HFFc6 (cell line): ENCODE measurements around the gene MYADML2. TPM values are rescaled to one million over a fixed set of nuclear protein-coding genes. Genes with fewer than 3 reads are reported as not detected.

Experiments used
- DNase-seq: peaks from one replicate; pipeline ENCODE4 v3.0.0-alpha.2; 2018
- H3K27ac Mint-ChIP-seq: 2 replicates; pipeline ENCODE4 v1.8.0; 2020; ENCODE audit warnings: mild to moderate bottlenecking, mixed read lengths
- H3K27me3 Mint-ChIP-seq: 2 replicates; pipeline ENCODE4 v1.8.0; 2021; ENCODE audit warnings: mild to moderate bottlenecking, moderate library complexity, mixed read lengths; ENCODE audit not compliant: insufficient read depth
- H3K36me3 Mint-ChIP-seq: 2 replicates; pipeline ENCODE4 v1.8.0; 2021; ENCODE audit warnings: low read depth, mixed read lengths
- H3K4me1 Mint-ChIP-seq: 2 replicates; pipeline ENCODE4 v1.8.0; 2020; ENCODE audit warnings: low read depth, mixed read lengths
- H3K4me3 Mint-ChIP-seq: 2 replicates; pipeline ENCODE4 v1.8.0; 2020; ENCODE audit warnings: mild to moderate bottlenecking, moderate library complexity, mixed read lengths
- H3K9me3 Mint-ChIP-seq: 2 replicates; pipeline ENCODE4 v1.8.0; 2020; ENCODE audit warnings: mild to moderate bottlenecking, mixed read lengths
- total RNA-seq, 6 experiments: library from RNA; stranded (reverse); fragmentation: NEBNext Ultra II Directional; extraction: Animal tissue kit (Norgen Biotek cat#: 25700); gene quantifications; 2 replicates in 1 of 6; 3 replicates in 5 of 6; pipeline ENCODE4 v1.2.3, GENCODE V29; 2021
- TF ChIP-seq, protein P1 (sequence below): fragments of 200-600 bp; sonication (generic); IDR thresholded peaks from 2 replicates; pipeline ENCODE4 v1.5.0; 2021; ENCODE audit warnings: antibody characterized with exemption, mild to moderate bottlenecking

Gene MYADML2
- total RNA-seq, 6 experiments from 2014 or later, result not detected

DNA sequence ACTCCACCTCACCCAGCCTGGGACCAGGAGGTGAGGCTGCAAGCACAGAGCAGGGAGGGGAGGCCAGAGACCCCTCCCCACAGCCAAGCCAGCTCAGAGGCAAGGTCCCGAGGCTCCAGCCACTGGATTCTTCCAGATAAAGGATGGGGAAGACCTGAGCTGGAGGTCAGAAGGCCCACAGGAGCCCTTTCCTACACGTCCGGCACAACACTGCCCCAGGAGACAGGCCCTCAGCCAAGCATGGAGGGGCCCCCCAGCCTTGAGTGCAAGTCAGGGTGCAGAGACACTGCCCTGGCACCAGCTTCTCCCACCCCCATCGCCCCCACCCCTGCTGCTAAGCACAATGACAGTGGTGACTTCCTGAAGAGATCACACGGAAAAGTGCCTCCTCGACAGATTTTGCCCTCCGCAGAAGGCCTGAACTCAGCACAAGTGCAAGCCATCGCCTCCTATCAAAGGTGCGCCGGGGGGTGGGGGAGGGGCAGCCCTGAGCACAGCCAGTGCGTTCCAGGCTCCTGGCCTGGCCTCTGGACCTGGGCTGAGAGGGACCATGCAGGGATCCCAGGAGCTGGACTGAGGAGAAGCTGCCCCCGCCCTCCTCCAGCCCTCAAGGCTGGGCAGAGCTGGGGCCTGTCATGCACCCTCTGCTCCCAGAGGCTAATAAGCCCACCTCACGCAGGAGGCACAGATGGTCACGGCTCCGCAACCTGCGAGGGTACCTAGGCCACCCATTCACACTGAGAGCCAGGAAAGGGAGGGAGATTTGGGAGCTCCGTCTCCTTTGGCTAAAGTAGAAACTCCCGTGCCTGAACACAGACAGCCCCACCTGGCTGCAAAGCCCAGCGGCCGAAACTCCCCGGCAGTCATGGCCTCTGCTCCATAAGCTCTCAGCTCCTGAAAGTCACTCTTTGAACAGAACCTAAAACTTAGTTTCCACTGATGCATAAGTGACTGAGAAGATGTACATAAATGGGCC lies 22.2 kb downstream of the MYADML2 start:
- TF ChIP-seq, protein P1, sequence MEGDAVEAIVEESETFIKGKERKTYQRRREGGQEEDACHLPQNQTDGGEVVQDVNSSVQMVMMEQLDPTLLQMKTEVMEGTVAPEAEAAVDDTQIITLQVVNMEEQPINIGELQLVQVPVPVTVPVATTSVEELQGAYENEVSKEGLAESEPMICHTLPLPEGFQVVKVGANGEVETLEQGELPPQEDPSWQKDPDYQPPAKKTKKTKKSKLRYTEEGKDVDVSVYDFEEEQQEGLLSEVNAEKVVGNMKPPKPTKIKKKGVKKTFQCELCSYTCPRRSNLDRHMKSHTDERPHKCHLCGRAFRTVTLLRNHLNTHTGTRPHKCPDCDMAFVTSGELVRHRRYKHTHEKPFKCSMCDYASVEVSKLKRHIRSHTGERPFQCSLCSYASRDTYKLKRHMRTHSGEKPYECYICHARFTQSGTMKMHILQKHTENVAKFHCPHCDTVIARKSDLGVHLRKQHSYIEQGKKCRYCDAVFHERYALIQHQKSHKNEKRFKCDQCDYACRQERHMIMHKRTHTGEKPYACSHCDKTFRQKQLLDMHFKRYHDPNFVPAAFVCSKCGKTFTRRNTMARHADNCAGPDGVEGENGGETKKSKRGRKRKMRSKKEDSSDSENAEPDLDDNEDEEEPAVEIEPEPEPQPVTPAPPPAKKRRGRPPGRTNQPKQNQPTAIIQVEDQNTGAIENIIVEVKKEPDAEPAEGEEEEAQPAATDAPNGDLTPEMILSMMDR, result no peak
- Mint-ChIP-seq H3K27ac (peak overlapping the region; percentile 90), H3K4me1 (peaks cover 23% of the 10 kb centered on the region), H3K4me3 (peak overlapping the region; percentile 91), H3K9me3 (no peaks in the 10 kb centered on the region), H3K27me3 (no peaks in the 10 kb centered on the region; the same call in 1 of the 2 replicates), H3K36me3 (peaks cover 4% of the 10 kb centered on the region; the same call in 1 of the 2 replicates)
- DNase-seq, result no peak

DNA sequence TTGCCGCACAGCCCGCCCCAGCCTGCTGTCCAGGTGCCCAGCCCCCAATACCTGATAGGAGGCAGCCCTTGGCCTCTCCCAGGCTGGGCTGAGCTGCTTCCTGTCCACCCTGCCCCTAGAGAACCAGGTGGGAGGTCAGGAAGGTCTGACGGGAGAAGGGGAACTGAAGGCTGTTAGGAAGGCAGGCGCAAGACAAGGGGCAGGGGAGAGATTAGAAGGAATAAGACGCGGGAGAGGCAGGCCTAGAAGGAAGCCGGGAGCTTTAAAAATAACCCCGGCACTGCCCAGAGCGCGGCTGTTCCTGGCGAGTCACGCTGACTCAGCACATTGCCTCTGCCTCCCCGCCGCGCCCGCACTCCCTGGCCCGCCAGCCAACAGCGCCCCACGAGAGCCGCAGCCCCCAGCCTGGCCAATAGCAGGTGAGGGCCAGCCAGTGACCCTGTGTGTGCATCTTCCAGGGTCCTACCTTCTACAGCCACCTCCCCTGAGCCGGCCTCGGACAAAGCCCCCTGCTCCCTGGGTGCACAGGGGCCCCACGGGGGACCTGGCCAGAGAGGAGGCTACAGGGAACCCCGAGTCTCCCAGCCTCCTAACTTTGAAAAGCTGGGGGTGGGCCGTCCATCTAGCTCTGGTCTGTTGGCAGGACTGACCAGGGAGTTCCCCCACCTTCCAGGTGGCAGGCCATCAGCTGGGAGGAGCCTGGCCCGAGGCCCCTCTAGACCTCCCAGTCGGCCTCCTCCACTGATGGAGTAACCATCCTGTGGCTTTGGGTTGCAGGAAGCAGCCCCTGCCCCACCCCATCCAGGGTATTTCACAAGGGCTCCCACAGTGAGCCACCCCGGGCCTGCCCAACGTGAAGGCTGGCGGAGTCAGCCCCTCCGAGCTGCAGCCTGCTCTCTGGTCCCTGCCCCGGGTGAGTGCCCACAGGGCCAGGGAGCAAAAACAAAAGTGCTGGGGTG lies 23.5 kb downstream of the MYADML2 start:
- peak overlapping the region; percentile 84 for H3K4me3 Mint-ChIP-seq
- DNase-seq, result peak; percentile 43
- H3K4me1 Mint-ChIP-seq, result peaks cover 32% of the 10 kb centered on the region
- no peaks in the 10 kb centered on the region for H3K9me3 Mint-ChIP-seq
- H3K36me3 Mint-ChIP-seq, result peaks cover 13% of the 10 kb centered on the region
- H3K27me3 Mint-ChIP-seq, result no peaks in the 10 kb centered on the region; the same call in 1 of the 2 replicates
- peak overlapping the region; percentile 90 for H3K27ac Mint-ChIP-seq
- TF ChIP-seq, protein P1, result 0 out of 2 replicates have a peak, but pooled peaks have one; percentile 8

GRCh38 chr17:81922566-81923301 lies 24.3 kb downstream of the MYADML2 start:
- Mint-ChIP-seq H3K4me3 (peak overlapping the region; percentile 84; the same call in 1 of the 2 replicates), H3K27ac (peak overlapping the region; percentile 90)
- TF ChIP-seq, protein P1, result no peak

GRCh38 chr17:81921996-81922565 lies 25.0 kb downstream of the MYADML2 start:
- Mint-ChIP-seq H3K36me3 (peaks cover 15% of the 10 kb centered on the region), H3K27me3 (no peaks in the 10 kb centered on the region; the same call in 1 of the 2 replicates), H3K4me1 (peaks cover 37% of the 10 kb centered on the region), H3K9me3 (no peaks in the 10 kb centered on the region), H3K27ac (peak overlapping the region; percentile 26; the same call in 1 of the 2 replicates), H3K4me3 (no peak overlapping the region; the same call in 1 of the 2 replicates)
- TF ChIP-seq, protein P1, result no peak
- DNase-seq, result no peak

More at GRCh38 chr17:81922566-81923301, 24.3 kb downstream of the MYADML2 start:
- Mint-ChIP-seq H3K36me3 (peaks cover 13% of the 10 kb centered on the region), H3K27me3 (no peaks in the 10 kb centered on the region; the same call in 1 of the 2 replicates), H3K9me3 (no peaks in the 10 kb centered on the region), H3K4me1 (peaks cover 32% of the 10 kb centered on the region)
- no peak for DNase-seq
